ENCODE data around the gene ZNF18.
"Not testable (repeated sequence)": the region's sequence is repeated elsewhere in the genome, so short reads cannot be mapped to it uniquely, and the experiment has no call there.

ZNF18 gene

DNA sequence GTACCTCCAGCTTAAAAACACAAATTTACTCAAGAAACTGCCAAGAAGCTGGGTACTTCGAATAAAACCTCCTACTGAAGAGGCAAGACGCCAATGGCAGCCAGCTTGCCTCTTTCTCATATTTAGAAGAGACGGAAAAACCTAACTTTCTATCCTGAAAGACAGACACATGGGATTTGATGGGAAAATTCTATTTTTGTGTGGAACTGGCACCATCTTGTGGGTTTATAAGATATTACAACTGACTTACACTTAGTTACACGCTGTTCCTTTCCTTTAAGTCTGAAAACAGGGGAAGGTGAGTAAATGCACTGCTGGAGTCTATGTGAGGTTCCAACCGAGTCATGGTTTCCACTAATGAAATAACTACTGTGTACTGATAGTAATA lies 10.3 kb downstream of the ZNF18 start:
- in situ Hi-C loops (cut with HindIII; ENCODE audit: low sequenced_read_pairs), result no loop called here

DNA sequence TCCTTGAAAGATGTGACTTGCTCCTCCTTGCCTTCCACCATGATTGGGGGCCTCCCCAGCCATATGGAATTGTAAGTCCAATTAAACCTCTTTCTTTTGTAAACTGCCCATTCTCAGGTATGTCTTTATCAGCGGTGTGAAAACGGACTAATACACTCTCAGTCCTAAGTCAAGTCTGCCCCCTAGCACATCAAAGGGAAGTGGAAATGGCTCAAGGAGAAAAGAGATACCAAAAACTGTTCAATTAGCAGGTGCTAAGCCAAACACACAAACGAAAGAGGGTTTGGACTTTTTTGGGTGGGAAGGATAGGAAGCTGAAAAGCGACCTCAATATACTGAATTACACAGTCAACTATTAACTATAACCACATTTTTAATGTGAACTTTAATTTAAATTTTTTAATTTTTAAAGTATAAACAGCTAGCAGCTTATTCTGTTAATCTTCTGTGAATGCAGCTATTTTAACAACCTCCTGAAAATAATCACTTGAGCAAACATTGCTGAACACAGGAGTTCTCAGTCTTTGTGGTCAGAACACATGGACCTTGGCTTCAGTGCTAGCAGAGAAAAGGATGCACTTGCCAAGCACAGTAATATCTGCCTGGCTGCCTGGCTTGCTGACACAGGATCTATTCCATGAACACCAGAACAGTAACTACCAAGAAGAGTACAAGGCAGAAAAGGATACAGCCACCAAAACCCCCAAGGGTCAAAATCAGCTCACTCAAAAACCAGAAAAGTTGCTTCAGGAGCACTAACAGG lies 10.9 kb downstream of the ZNF18 start:
- in situ Hi-C loops (cut with HindIII; ENCODE audit: low sequenced_read_pairs), result no loop called here

DNA sequence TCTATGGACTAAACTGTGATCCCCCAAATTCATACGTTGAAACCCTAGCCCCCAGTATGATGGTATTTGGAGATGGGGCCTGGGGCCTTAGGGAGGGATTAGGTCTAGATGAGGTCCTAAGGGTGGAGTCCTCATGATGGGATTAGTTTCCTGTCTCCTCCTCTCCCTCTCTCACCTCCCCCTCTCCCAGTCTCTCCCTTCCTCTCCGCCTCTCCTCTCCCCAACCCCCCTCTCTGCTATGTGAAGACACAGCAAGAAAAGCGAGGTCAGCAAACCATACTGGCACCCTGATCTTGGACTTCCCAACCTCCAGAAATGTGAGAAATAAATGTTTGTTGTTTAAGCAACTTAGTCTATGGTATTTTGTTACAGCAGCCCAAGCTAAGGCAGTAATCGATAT lies 15.4 kb downstream of the ZNF18 start:
- in situ Hi-C loops (cut with HindIII; ENCODE audit: low sequenced_read_pairs), result no loop called here

DNA sequence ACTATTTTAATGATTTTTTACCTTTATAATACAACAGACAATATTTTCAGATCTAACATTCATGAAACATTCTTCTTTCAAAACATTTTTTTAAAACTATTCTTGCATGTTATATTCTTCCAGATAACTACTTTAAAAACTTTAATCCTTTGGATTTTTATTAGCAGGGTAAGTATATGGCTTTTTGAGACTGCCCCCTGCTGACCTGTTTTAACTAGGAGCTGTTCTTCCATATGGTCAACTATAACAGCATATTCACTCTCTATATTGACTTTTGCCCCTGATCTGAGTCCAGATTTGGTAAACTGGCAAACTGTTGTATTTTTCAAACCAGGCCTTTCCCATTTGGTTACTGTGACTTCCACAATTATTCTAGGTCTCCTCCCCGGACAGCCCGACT lies 16.5 kb downstream of the ZNF18 start:
- in situ Hi-C loops (cut with HindIII; ENCODE audit: low sequenced_read_pairs), result no loop called here

DNA sequence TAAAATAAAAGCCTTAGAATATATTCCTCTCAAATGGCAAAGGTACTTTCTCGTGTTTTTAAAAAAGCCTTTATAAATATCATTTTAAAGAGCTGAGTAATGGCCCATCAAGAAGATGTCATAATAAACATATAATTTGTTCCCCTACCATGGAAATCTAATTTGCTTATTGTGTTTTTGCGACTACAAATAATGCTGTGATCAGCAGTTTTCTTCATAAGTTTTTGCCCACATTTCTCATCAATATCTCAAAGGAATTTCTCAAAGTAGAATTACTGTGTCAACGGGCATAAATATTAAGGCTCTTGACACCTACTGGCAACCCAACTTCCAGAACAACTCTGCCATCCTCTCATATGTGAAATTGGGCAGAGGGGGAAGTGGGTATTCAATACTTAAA lies 17.5 kb downstream of the ZNF18 start:
- in situ Hi-C loops (cut with HindIII; ENCODE audit: low sequenced_read_pairs), result no loop called here

DNA sequence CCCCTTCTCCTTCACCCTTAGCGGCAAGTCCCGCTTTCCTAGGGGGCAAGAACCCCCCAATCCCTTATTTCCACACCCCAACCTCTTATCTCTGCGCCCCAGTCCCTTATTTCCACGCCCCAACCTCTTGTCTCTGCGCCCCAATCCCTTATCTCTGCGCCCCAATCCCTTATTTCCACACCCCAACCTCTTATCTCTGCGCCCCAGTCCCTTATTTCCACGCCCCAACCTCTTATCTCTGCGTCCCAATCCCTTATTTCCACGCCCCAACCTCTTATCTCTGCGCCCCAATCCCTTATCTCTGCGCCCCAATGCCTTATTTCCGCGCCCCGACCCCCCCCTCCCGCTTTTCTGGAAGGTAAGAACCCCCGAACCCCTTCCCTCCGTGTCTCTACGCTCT lies 24.5 kb downstream of the ZNF18 start:
- in situ Hi-C loops (cut with HindIII; ENCODE audit: low sequenced_read_pairs), result not testable (repeated sequence)

DNA sequence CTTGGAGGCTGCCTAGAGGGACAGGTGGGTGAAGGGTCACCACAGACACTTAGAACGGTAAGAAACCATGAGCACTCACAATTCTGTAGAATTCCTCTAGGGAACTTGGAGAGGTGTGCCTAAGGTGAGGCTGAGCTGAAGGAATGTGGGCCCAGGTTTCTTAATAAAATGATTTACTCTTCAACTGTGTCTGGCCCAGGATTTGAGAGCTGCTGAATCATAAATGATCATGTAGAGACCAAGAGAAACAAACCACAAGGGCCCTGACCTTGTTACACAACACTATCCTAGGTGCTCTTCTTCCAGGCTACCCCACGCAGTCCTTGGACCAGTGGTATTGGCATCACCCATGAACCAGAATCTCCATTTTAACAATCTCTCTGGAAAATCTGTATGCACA lies 27.7 kb downstream of the ZNF18 start:
- in situ Hi-C loops (cut with HindIII; ENCODE audit: low sequenced_read_pairs), result no loop called here

DNA sequence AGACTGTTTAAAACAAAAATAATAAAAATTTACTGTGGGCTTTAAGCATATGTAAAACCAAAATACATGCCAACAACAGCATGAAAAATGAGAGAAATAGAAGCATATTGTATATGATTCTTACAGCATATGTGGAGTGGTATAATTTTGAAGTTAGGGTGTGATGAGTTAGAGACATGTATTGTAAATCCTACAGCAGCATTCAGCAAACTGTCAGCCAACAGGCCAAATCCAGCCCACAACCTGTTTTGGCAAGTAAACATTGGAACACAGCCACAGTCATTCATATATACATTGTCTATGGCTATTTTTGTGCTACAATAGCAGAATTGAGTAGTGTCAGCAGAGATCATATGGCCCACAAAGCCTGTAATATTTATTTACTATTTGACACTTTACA lies 42.3 kb downstream of the ZNF18 start:
- in situ Hi-C loops (cut with HindIII; ENCODE audit: low sequenced_read_pairs), result no loop called here

DNA sequence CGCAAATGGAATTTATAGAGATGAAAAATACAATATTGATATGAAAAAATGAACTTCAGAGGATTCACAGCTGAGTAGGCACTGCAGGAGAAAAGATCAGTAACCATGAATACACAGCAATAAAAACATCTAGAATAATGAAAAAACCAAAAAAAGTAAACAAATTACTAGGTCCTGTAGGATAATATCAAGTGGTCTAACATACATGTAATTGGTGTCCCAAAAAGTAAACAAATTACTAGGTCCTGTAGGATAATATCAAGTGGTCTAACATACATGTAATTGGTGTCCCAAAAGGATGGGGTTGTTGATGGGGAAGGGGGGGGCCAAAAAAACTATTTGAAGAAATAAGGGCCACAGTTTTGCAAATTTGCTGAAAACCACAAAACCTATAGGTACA lies 43.4 kb downstream of the ZNF18 start:
- in situ Hi-C loops (cut with HindIII; ENCODE audit: low sequenced_read_pairs), result no loop called here

DNA sequence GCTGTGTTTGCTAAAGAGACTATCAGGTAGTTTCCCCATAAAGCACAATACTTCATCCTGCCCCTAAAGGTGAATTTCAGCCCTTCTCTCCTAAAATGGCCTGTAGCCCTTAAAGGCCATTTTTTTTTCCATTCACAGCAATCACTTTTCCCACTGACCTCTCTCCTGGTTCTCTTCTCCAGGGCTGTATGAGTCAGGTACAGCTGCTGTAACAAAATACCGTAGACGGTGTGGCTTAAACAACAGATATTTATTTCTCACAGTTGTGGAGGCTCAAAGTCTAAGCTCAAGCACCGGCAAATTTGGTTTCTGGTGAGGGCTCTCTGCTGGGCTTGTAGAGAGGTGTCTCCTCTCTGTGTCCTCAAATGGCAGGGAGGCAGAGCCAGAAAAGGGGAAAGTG lies 44.7 kb downstream of the ZNF18 start:
- in situ Hi-C loops (cut with HindIII; ENCODE audit: low sequenced_read_pairs), result no loop called here

DNA sequence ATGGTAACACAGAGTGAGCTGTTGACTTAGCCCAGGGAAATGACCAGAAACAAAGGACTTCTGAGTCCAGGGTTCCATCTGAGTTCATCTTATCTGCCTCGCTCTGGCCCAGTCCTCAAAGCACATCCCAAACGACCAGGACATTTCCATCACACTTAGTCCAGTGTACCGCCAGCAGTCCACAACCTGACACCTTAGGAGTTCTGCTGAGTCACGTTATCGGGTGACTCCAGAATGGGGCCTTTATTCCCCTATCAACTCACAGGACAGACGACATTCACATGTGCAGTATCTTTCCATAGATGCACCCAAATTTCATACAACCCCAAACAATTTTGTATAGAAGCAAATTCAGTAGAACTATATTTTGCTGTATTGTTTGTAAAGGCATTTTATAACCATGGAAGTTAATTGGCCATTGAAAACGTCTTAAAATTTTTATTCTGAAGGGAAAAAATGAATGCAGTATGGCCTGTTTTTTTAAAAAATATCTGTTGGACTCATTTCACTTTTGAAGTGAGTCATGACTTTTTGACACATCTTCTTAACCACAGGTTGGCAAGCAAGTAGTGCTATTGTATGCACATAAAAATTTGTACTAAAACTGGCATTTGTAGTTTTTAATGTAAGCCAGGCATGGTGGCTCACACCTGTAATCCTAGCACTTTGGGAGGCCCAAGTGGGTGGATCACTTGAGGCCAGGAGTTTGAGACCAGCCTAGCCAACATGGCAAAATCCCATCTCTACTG lies 46.3 kb downstream of the ZNF18 start:
- in situ Hi-C loops (cut with HindIII; ENCODE audit: low sequenced_read_pairs), result no loop called here

DNA sequence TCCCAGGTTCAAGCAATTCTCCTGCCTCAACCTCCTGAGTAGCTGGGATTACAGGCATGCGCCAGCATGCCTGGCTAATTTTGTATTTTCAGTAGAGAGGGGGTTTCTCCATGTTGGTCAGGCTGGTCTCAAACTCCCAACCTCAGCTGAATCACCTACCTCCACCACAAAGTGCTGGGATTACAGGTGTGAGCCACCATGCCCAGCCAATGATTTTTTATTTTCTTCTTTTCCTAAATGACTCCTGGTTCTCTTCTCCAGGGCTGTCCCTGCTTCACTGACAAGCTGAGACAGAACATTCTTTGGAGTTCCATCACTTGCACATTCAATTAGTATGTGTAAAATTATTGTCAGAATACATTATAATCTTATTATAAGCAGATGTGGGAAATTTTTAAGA lies 47.7 kb downstream of the ZNF18 start:
- in situ Hi-C loops (cut with HindIII; ENCODE audit: low sequenced_read_pairs), result not testable (repeated sequence)

DNA sequence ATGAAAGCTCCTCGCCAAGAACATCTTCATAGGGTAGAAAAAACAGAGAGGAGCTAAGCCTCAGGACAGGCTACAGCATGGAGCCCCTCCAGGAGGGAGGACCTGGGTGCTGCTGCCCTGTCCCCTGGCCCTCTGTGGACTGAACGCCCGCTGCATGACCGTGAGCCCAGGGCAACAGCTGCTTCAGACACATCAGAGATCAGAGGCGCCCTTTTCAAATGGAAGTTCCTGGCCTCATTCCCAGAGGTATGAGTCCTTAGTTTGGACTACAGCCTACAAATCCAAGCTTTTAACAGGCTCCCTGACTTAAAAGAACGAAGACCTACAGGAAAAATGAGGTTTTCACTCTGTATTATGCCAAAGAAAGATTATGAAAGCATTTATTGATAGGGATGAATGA lies 48.5 kb downstream of the ZNF18 start:
- in situ Hi-C loops (cut with HindIII; ENCODE audit: low sequenced_read_pairs), result no loop called here

DNA sequence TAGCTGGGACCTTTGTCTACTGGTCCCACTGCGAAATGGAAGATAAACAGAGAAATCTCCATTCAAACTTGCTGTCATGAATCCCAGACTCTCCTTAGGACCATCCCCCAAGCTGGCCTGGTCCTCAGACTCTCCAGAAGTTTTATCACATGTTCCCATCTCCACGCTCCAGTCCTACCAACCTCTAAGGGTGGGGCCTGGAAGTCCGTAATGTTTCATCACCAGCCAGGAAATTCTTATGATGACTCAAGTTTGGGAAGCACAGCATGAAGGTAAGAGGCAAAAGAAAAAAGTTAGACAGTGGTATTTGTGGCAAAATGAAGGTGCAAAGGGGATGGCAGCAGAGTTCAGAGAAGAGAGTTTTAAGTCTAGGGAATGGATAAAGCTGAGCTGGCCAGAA lies 52.7 kb downstream of the ZNF18 start:
- in situ Hi-C loops (cut with HindIII; ENCODE audit: low sequenced_read_pairs), result no loop called here

DNA sequence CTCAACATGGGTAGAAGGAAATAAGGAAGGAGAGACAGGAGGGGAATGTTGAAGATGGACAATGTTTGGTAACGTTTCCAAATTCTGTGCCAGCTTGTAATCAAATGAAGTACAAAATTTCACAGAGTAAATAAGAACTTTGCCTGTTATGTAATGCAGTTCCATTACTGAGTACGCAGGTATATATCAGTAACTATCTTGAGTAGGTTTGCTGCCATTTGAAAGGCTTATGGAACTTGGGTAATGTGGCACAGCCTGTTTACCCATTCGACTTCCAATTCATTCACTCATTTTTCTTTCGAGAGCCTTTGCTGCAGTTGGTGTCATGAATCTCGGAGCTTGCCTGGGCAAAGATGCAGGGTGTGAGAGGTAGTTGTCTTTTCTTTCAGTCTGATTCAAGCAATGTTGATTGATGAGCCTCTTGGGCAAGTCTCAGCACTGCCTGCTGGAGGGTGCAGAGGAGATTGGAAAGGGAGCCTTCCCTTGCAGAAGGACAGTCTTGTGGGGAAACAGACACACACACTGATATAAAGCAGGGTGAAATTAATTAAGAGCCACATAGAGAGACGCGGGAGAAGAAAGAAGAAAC lies 53.4 kb downstream of the ZNF18 start:
- in situ Hi-C loops (cut with HindIII; ENCODE audit: low sequenced_read_pairs), result no loop called here

DNA sequence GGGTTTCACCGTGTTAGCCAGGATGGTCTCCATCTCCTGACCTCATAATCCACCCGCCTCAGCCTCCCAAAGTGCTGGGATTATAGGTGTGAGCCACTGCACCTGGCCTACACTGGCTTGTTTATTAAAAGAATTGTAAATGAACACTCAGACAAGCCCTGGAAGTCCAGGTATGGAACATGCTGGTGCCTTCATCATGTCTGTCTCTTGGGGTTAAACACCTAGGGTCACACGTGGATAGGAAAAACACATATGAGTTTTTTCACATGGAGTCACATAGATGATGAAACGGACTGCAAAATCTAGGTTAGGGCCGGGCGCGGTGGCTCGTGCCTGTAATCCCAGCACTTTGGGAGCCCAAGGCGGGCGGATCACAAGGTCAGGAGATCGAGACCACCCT lies 54.2 kb downstream of the ZNF18 start:
- in situ Hi-C loops (cut with HindIII; ENCODE audit: low sequenced_read_pairs), result not testable (repeated sequence)

DNA sequence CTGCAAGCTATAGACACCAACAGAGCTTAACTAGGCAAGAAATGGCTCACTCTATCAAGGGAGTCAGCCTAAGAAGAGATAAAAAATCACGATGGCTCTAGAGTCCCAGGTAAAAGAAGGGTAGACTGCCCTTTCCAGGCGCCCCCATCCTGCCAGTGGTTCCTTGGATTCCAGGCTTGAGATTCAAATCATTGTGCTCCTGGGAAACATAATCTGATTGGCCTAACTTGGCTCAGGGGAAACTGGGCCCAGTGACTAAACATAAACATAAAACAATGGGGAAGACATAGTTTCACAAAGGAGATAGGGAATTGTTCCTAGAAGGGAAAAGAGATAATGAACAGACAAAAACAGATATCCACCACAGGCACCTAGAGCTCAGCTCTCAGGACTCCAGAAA lies 56.4 kb downstream of the ZNF18 start:
- in situ Hi-C loops (cut with HindIII; ENCODE audit: low sequenced_read_pairs), result no loop called here

DNA sequence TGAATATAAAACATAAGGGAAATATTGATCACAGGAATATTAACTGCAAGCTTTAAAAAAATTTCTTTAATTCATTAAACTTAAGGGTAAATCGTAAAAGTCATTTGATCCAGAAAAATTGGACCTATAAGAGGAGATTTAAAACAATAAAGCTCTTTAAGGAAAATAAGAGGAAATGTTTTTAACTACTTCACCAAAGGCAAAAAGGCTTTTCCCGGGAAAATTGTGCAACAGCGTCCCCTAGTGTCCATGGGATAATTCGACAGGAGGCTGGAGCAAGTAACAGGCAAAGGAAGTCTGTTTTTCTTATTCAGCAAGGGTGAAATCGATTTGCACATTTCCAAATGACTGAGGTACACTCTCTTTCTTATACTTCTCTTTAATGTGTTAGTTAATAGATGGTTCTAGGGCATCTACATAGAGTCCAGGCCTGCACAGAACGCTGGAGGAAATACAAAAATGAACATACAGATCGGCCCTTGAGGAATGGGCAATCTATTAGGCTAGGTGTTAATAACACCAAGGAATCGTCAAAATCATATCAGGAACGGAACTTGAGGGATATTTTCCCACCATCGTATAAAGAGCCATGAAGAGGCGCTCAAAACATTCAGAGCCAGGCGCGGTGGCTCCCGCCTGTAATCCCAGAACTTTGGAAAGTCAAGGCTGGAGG lies 61.4 kb downstream of the ZNF18 start:
- in situ Hi-C loops (cut with HindIII; ENCODE audit: low sequenced_read_pairs), result no loop called here

DNA sequence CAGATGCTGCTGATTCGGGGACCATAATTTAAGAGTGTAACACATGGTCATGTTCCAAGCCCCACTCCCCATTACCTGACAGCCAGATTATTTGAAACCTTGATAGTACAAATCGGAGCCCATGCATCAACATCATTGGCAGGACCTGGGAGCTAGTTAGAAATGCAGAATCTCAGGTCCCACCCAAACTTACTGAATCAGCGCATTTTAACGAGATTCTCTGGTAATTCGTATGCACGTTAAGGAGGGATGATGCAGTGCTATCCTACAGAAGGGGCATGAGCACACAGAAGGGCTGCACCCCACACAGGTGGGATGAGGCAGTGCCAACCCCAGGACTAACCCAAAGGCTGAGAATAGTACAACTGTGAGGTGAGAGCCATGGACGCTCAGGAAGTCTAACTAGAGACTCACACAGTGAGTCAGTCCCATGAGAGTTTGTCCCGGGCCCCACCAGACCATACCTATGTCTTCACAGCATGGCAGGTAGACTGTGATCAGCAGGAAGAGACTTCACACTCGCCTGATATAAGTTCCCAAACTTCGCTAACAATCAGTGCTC lies 64.9 kb downstream of the ZNF18 start:
- in situ Hi-C loops (cut with HindIII; ENCODE audit: low sequenced_read_pairs), result no loop called here

DNA sequence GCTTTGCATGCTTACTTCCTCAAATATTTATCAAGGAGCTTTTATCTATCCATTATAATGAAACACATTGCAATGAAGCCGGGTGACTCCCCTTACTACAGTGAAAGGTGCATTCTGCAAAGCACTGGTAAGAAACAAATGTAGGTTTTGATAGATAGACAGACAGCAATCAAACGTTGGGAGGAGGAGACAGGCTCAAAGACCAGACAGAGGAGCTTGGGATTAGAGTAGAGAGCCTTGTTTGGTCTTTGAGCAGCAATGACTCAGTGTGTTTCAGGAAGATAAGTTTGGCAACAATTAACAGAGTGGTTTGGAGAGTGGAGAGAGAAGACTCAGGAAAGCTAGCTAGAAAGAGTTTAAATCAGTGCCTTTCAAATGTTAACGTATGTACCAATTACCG lies 68.8 kb downstream of the ZNF18 start:
- in situ Hi-C loops (cut with HindIII; ENCODE audit: low sequenced_read_pairs), result no loop called here

Data from endothelial cell of hepatic sinusoid (primary cell).